ENCODE measurements around the gene MYOC. TPM values are rescaled to one million over a fixed set of nuclear protein-coding genes. Genes with fewer than 3 reads are reported as not detected.

The MYOC gene
- polyA plus RNA-seq, 1 experiment = not detected

DNA sequence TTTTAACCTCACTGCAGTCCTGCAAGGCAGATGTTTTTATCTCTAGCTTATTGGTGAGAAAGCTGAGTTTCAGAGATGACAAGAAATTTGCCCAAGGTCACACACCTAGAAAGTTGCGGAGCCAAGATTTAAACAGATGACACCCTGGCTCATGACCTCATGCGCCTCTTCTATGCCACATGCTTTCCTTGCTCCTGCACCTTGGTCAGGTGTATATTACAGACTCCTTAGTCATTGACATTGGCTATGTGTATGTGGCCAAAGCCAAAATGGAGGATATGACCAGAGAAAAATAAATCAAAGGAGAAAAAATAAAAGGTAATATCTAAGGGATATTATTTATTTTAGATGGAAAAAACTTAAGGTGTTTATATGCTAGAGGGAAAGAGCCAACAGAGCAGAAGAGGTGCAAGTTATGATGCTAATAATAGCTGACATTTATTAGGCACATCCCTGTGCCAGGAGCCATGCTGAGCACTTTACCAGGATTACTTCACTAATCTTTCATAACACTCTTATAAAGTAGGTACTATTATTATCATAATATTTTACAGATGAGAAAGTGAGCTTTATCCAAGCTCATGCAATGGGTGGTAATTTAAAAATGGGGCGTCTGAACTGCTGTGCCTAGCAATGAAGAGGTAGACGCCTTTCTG is 13.8 kb upstream of the MYOC start:
- DNase-seq (ENCODE audit: low read depth, low spot score) = no peak
- no peaks in the 10 kb centered on the region for H3K9me3 ChIP-seq (ENCODE audit: control insufficient read depth, insufficient read depth, low read length)
- TF ChIP-seq, protein P1, sequence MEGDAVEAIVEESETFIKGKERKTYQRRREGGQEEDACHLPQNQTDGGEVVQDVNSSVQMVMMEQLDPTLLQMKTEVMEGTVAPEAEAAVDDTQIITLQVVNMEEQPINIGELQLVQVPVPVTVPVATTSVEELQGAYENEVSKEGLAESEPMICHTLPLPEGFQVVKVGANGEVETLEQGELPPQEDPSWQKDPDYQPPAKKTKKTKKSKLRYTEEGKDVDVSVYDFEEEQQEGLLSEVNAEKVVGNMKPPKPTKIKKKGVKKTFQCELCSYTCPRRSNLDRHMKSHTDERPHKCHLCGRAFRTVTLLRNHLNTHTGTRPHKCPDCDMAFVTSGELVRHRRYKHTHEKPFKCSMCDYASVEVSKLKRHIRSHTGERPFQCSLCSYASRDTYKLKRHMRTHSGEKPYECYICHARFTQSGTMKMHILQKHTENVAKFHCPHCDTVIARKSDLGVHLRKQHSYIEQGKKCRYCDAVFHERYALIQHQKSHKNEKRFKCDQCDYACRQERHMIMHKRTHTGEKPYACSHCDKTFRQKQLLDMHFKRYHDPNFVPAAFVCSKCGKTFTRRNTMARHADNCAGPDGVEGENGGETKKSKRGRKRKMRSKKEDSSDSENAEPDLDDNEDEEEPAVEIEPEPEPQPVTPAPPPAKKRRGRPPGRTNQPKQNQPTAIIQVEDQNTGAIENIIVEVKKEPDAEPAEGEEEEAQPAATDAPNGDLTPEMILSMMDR (IDR thresholded peaks at IDR 0.05; ENCODE audit: low read depth, low read length) = no peak
- ChIA-PET CTCF (interaction anchor here (0.5 to 1.3 kb wide), 2 partner anchors 11 to 80 kb away, joined by 3 to 5 read pairs; no protein-coding TSS in a partner anchor), POLR2A (no interaction called here)
- H3K27me3 ChIP-seq (ENCODE audit: control insufficient read depth, insufficient read depth, low read length) = peaks cover 2% of the 10 kb centered on the region
- H3K27ac ChIP-seq (ENCODE audit: low read depth, low read length) = no peak overlapping the region
- H3K4me3 ChIP-seq (ENCODE audit: low read depth, low read length) = no peak overlapping the region

DNA sequence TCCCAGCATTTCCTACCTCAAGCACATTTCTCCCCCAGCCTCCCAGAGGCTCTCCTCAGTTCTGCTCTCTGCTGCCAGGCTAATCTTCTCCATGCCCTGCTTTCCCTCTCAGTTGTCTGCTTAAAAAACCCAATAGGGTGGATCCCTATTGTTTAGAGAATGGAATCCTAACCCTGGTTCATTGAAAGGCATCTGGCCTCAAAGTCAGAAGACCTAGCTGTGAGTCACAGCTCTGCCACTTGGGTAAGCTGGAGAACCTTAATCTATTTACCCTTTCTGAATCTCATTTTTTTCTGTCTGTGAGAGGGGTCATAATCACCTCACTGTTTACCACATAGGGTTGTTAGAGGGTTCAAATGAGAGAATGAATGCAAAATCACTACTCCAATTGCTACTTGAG is 12.5 kb upstream of the MYOC start:
- no peak for DNase-seq (ENCODE audit: low read depth, low spot score)
- CTCF ChIA-PET = interaction anchor here (0.6 to 1.0 kb wide), 2 partner anchors 10 to 20 kb away, joined by 3 read pairs; no protein-coding TSS in a partner anchor
- POLR2A ChIA-PET = no interaction called here
- H3K27ac ChIP-seq (ENCODE audit: low read depth, low read length) = no peak overlapping the region
- TF ChIP-seq, protein P1 (IDR thresholded peaks at IDR 0.05; ENCODE audit: low read depth, low read length) = no peak
- peaks cover 2% of the 10 kb centered on the region for H3K27me3 ChIP-seq (ENCODE audit: control insufficient read depth, insufficient read depth, low read length)
- H3K9me3 ChIP-seq (ENCODE audit: control insufficient read depth, insufficient read depth, low read length) = no peaks in the 10 kb centered on the region
- H3K4me3 ChIP-seq (ENCODE audit: low read depth, low read length) = no peak overlapping the region

DNA sequence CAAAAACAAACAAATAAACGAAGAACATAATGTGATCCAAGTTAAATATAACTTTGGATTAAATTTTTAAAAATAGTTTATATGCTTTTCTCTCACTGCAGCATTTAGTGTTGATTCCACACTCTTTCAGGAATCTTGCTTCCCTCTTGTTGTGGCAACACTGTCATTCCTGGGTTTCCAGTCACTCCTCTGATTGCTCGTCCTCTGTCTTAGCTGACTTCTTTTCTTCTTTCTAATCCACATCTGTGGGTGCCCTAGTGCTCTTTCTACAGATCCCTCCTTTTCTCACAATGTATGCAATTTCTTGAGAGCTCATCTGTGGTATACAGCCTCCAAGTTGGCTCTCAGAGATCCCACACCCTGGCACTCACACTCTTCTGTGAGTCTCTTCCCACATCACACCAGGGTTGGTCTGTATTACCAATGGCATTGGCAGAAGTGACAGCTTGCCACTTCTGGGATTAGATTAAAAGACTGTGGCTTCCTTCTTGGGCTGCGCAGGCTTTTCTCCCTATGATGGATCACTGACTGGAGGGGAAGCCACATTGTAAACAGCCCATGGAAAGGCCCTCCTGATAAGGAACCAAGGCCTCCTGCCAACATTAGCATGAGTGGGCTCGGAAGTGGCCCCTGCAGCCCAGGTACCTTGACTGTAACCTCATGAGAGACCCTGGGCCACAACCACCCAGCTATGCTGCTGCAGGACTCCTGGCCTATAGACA is 11.5 kb upstream of the MYOC start:
- CTCF ChIA-PET = interaction anchor here (0.5 to 1.1 kb wide), 5 partner anchors 20 to 331 kb away, joined by 3 to 4 read pairs (median 3); no protein-coding TSS in a partner anchor
- TF ChIP-seq, protein P1 (IDR thresholded peaks at IDR 0.05; ENCODE audit: low read depth, low read length) = no peak
- Histone ChIP-seq H3K27ac (ENCODE audit: low read depth, low read length) (no peak overlapping the region), H3K27me3 (ENCODE audit: control insufficient read depth, insufficient read depth, low read length) (peaks cover 2% of the 10 kb centered on the region), H3K9me3 (ENCODE audit: control insufficient read depth, insufficient read depth, low read length) (no peaks in the 10 kb centered on the region; the same call in 1 of the 2 replicates), H3K4me3 (ENCODE audit: low read depth, low read length) (no peak overlapping the region)
- POLR2A ChIA-PET = interaction anchor here (0.5 kb wide), 1 partner anchor 34 kb away, joined by 3 read pairs; no protein-coding TSS in a partner anchor
- DNase-seq (ENCODE audit: low read depth, low spot score) = no peak

DNA sequence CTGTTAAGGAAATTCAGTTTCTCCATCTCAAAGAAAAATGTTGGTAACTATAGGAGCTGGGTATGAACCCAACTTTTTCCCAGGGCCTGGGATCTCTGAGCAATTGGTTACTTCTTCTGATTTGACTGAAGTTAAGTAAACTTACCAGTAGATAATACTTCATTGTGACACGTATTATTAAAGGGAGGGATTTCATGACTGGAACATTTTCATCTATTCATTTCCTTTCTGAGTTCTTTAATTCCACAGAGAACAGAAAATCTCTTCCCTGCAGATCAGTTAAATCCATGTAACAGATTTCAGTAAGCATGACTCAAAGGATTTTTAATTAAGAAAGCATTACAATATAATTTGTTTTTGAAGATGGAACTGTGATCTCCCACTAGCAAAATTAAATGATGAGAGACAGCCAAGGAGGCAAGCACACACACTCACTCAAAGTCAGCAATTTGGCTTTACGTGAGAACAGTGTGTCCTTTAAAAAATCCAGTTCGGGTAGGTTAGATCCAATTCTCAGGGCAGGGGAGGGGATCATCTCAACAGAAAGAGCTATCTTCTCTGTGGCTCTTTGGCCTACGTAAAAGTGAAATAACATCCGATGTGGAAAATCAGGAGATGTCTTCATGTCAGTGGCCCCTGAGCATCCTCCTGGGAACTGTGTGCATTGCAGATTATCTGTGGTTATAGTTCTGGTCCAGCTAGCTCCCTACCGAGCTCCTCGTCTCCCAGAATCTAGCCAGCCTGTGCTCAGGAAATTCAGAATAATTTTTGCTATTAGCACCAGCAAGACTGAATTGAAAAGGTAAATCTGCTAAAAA is 10.8 kb upstream of the MYOC start:
- TF ChIP-seq, protein P1 (IDR thresholded peaks at IDR 0.05; ENCODE audit: low read depth, low read length) = no peak
- DNase-seq (ENCODE audit: low read depth, low spot score) = no peak

More for the DNA sequence above, 10.8 kb upstream of the MYOC start:
- CTCF ChIA-PET = interaction anchor here (0.5 to 1.1 kb wide), 4 partner anchors 19 to 331 kb away, joined by 3 to 4 read pairs (median 3); no protein-coding TSS in a partner anchor
- POLR2A ChIA-PET = interaction anchor here (0.5 kb wide), 1 partner anchor 35 kb away, joined by 3 read pairs; no protein-coding TSS in a partner anchor
- Histone ChIP-seq H3K27ac (ENCODE audit: low read depth, low read length) (no peak overlapping the region), H3K4me3 (ENCODE audit: low read depth, low read length) (no peak overlapping the region), H3K9me3 (ENCODE audit: control insufficient read depth, insufficient read depth, low read length) (no peaks in the 10 kb centered on the region; the same call in 1 of the 2 replicates), H3K27me3 (ENCODE audit: control insufficient read depth, insufficient read depth, low read length) (peaks cover 2% of the 10 kb centered on the region)

Measured in AG04450 (cell line).